K562 (cell line): ENCODE measurements around the gene WDR13. TPM values are rescaled to one million over a fixed set of nuclear protein-coding genes. Genes with fewer than 3 reads are reported as not detected.

ENCODE experiments used
- ATAC-seq: fragments of 200-7000 bp; cut with Tn5 transposase; 3 replicates; pipeline ENCODE4 v1.9.1; 2020; ENCODE audit warnings: moderate library complexity
- BruUV-seq: library from RNA; stranded (reverse); fragments of 400-500 nt; replicated peaks from 2 replicates; lab custom pipeline; 2021; lab: Mats Ljungman, UMichigan
- CTCF ChIA-PET: fragments of 300-600 bp; formaldehyde crosslinking; extraction: SDS; loops from one replicate; lab custom pipeline; 2021; ENCODE audit warnings: low intra/inter-chr PET ratio; lab: Yijun Ruan, JAX
- POLR2A ChIA-PET: fragments of 300-600, 350-650 bp; sonication (Branson Sonifier 250); formaldehyde crosslinking; extraction: SDS; loops from one replicate; lab custom pipeline; 2021; ENCODE audit warnings: antibody characterized with exemption, inconsistent platforms; lab: Yijun Ruan, JAX
- DNase-seq, 4 experiments: peaks; one replicate each; pipeline versions ENCODE4 v3.0.0 to v3.0.0-alpha.2; 2011 to 2018; ENCODE audit warnings: low spot score in 3 of 4, mixed read lengths in 3 of 4; ENCODE audit errors: extremely low read depth in 1 of 4
- FAIRE-seq: peaks from 2 replicates; lab custom pipeline; 2011; peaks lifted over from hg19 to GRCh38; lab: Jason Lieb, UNC
- H2AFZ ChIP-seq: 2 replicates; pipeline ENCODE4 v1.6.0; 2011; ENCODE audit warnings: low read depth, low read length, control low read depth, inconsistent platforms
- H3K27ac ChIP-seq: fragments of 200-600 bp; 3 replicates; pipeline ENCODE4 v1.8.0; 2011; ENCODE audit warnings: low read depth, mild to moderate bottlenecking, control low read depth, inconsistent platforms, low read length, moderate library complexity, mixed read lengths; ENCODE audit errors: extremely low read depth
- H3K27me3 ChIP-seq, 2 experiments: fragments of 300-600 bp in 1 of 2; 2 replicates in 1 of 2; 3 replicates in 1 of 2; pipeline versions ENCODE4 v1.6.0 to v1.8.0; 2011; ENCODE audit warnings: inconsistent platforms in 2 of 2, low read length in 2 of 2, mild to moderate bottlenecking in 1 of 2, mixed read lengths in 1 of 2, moderate library complexity in 1 of 2; ENCODE audit not compliant: control insufficient read depth in 2 of 2, insufficient read depth in 2 of 2
- H3K36me3 ChIP-seq: fragments of 300-600 bp; 3 replicates; pipeline ENCODE4 v1.8.0; 2011; ENCODE audit warnings: mild to moderate bottlenecking, low read length, inconsistent platforms; ENCODE audit not compliant: control insufficient read depth, insufficient read depth
- H3K4me1 ChIP-seq, 2 experiments: fragments of 200-600 bp in 1 of 2; replicated peaks in 1 of 2; 2 replicates in 1 of 2; 3 replicates in 1 of 2; pipeline versions ENCODE4 v1.5.1 to v1.8.0; 2011; ENCODE audit warnings: inconsistent platforms in 2 of 2, low read length in 2 of 2, mild to moderate bottlenecking in 1 of 2, mixed read lengths in 1 of 2, moderate library complexity in 1 of 2; ENCODE audit not compliant: control insufficient read depth in 2 of 2, insufficient read depth in 2 of 2
- H3K4me2 ChIP-seq: 2 replicates; pipeline ENCODE4 v1.6.1; 2011; ENCODE audit warnings: low read length, control low read depth, inconsistent platforms, mixed read lengths; ENCODE audit not compliant: insufficient read depth
- H3K4me3 ChIP-seq: fragments of 200-600 bp; sonication (generic), shearing (Covaris generic); 2 replicates; pipeline ENCODE4 v1.5.1; 2016; ENCODE audit warnings: control low read depth, inconsistent platforms
- H3K79me2 ChIP-seq: fragments of 200-600 bp; 3 replicates; pipeline ENCODE4 v1.8.0; 2011; ENCODE audit warnings: low read length, inconsistent platforms; ENCODE audit not compliant: control insufficient read depth, insufficient read depth
- H3K9ac ChIP-seq, 2 experiments: 2 replicates each; pipeline versions ENCODE4 v1.6.0 to v1.6.1; 2011; ENCODE audit warnings: low read depth in 2 of 2, low read length in 2 of 2, control low read depth in 1 of 2, inconsistent platforms in 1 of 2, mild to moderate bottlenecking in 1 of 2, mixed read lengths in 1 of 2; ENCODE audit not compliant: insufficient read depth in 1 of 2
- H3K9me1 ChIP-seq: one replicate; pipeline ENCODE4 v1.6.0; 2011; ENCODE audit warnings: inconsistent platforms, mild to moderate bottlenecking, low read length, moderate library complexity; ENCODE audit not compliant: control insufficient read depth, insufficient read depth
- H3K9me3 ChIP-seq: replicated peaks from 2 replicates; pipeline ENCODE4 v1.5.1; 2011; ENCODE audit warnings: low read depth, low read length, inconsistent platforms; ENCODE audit not compliant: control insufficient read depth, insufficient read depth
- H4K20me1 ChIP-seq: replicated peaks from 2 replicates; pipeline ENCODE4 v1.6.1; 2011; ENCODE audit warnings: low read length, inconsistent platforms, mixed read lengths; ENCODE audit not compliant: control insufficient read depth, insufficient read depth
- BCOR ChIP-seq: fragments of 450-650 bp; IDR thresholded peaks from 2 replicates; pipeline ENCODE4 v1.6.1; 2016
- CHD2 ChIP-seq: IDR thresholded peaks from 2 replicates; pipeline ENCODE4 v1.6.1; 2011; ENCODE audit warnings: low read depth, low read length
- CTBP1 ChIP-seq: fragments of 450-650 bp; IDR thresholded peaks from 2 replicates; pipeline ENCODE4 v1.6.1; 2016; ENCODE audit warnings: borderline replicate concordance
- DLX4 ChIP-seq: fragments of 250-450 bp; sonication (Bioruptor Pico); IDR thresholded peaks from 2 replicates; pipeline ENCODE4 v1.6.1; 2021; ENCODE audit warnings: mild to moderate bottlenecking
- ETV6 ChIP-seq, 3 experiments: fragments of 150-350 bp in 1 of 3; sonication (generic) in 1 of 3; formaldehyde crosslinking in 1 of 3; IDR thresholded peaks; 2 replicates each; pipeline versions ENCODE4 v1.6.1 to v1.8.0; 2014 to 2022; ENCODE audit warnings: borderline replicate concordance in 2 of 3, low read depth in 2 of 3, antibody characterized with exemption in 1 of 3, low read length in 1 of 3, mild to moderate bottlenecking in 1 of 3, missing genetic modification reagents in 1 of 3
- KAT8 ChIP-seq: fragments of 450-650 bp; IDR thresholded peaks from 2 replicates; pipeline ENCODE4 v1.6.1; 2016; ENCODE audit warnings: low read depth, mild to moderate bottlenecking
- MBD1 ChIP-seq: fragments of 250-450 bp; sonication (Bioruptor Pico); IDR thresholded peaks from 2 replicates; pipeline ENCODE4 v1.8.0; 2022; ENCODE audit warnings: inconsistent platforms
- SMAD4 ChIP-seq: fragments of 250-450 bp; sonication (Bioruptor Pico); conservative IDR thresholded peaks from 2 replicates; pipeline ENCODE4 v1.8.0; 2021; ENCODE audit warnings: inconsistent platforms, mild to moderate bottlenecking, moderate library complexity
- SMC3 ChIP-seq: conservative IDR thresholded peaks from 2 replicates; pipeline ENCODE4 v1.6.1; 2011; ENCODE audit warnings: low read depth, low read length, improper control_type of control experiment; ENCODE audit not compliant: insufficient read depth
- ZNF175 ChIP-seq: fragments of 200-800 bp; sonication (Bioruptor generic); IDR thresholded peaks from 2 replicates; pipeline ENCODE4 v1.6.1; 2016; ENCODE audit warnings: low read depth, mild to moderate bottlenecking, missing genetic modification characterization, missing compliant biosample characterization
- WGBS: fragments of 100-300 bp; shearing (Covaris generic); methylation state at CpG from one replicate; pipeline ENCODE4 v1.1.6; 2016; ENCODE audit warnings: low coverage, mixed read lengths; ENCODE audit not compliant: insufficient coverage; ENCODE audit errors: missing lambda C conversion rate; 5-methylcytosine and 5-hydroxymethylcytosine counted together
- in situ Hi-C: fragments of 300-500 bp; cut with MboI; formaldehyde crosslinking; loops from 4 replicates; pipeline ENCODE4 v1.15.0; 2018; ENCODE audit warnings: inconsistent platforms, mixed read lengths
- intact Hi-C: fragments of 100-400 bp; cut with micrococcal nuclease; formaldehyde crosslinking; loops from 2 replicates; pipeline ENCODE4 v1.14.2; 2022
- polyA plus RNA-seq, 8 experiments: library from polyadenylated mRNA; depleted of rRNA in 4 of 8; stranded (reverse) in 5 of 8; unstranded in 3 of 8; fragments of >200 nt; fragmentation: Nextera tagmentation in 2 of 8; fragmentation: Illumina TruSeq in 1 of 8; extraction: Ambion mirVana in 2 of 8; extraction: Trizol in 1 of 8; gene quantifications; 2 replicates each; pipeline versions ENCODE4 v1.2.1 to v1.2.3, GENCODE V29; 2011 to 2014; ENCODE audit warnings: inconsistent platforms in 1 of 8, missing spikeins in 1 of 8
- total RNA-seq, 7 experiments: library from RNA; depleted of rRNA in 6 of 7; stranded (reverse); fragments of >200 nt in 6 of 7; fragmentation: Illumina TruSeq in 2 of 7; extraction: Trizol in 2 of 7; gene quantifications; 2 replicates each; pipeline versions ENCODE4 v1.2.1 to v1.2.3, GENCODE V29; 2011 to 2021; ENCODE audit warnings: low replicate concordance in 1 of 7
- TF ChIP-seq, protein P1 (sequence below), 2 experiments: IDR thresholded peaks in 1 of 2; conservative IDR thresholded peaks in 1 of 2; 2 replicates each; pipeline ENCODE4 v1.6.1; 2016; ENCODE audit warnings: low read depth in 2 of 2, mild to moderate bottlenecking in 1 of 2, missing compliant biosample characterization in 1 of 2, missing genetic modification characterization in 1 of 2, moderate library complexity in 1 of 2

The WDR13 gene
- total and polyA plus RNA-seq, 9 of the 15 experiments (the other 6 are each of a cell fraction or from before 2014, with no cell fraction given) = 7.4 to 70.5 (median 31.4) TPM

DNA sequence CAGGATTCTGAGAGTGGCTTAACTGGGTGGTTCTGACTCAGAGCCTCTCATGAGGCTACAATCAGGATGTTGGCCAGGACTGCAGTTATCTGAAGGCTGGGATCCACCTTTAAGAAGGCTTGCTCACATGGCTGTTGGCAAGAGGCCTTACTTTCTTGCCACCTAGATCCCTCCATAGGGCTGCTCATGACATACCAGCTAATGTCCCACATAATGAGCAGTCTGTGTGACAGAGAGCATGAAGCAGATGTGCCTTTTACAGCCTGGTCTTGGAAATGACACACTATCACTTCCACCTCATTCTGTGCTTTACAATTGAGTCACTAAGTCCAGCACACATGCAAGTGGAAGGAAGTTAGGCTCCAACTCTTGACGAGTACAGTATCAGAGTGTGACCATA lies 27.3 kb upstream of the WDR13 start (continued):
- TF ChIP-seq DLX4 (CRISPR knock-in tag) = no peak

- peak overlapping the region; percentile 90 for H2AFZ ChIP-seq
- in situ Hi-C loops (no loop called here), intact Hi-C loops (loop anchor here (2.0 to 10.0 kb wide), 2 partner anchors 23 to 49 kb away; partner anchors contain the start of genes EBP and WDR13)
- peak overlapping the region; percentile 90 for H3K4me3 ChIP-seq
- H3K9me1 ChIP-seq = peaks cover 10% of the 10 kb centered on the region
- peak overlapping the region; percentile 97 for H3K4me2 ChIP-seq
- H3K4me1 ChIP-seq = peaks cover 13 to 14% of the 10 kb centered on the region in 2 experiments; a peak in 4 of 5 replicates
- peak overlapping the region; percentile 100 for H3K27ac ChIP-seq
- no peaks in the 10 kb centered on the region for H3K27me3 ChIP-seq
- peaks cover 39% of the 10 kb centered on the region for H3K36me3 ChIP-seq
- BruUV-seq = TSS peak; percentile 82
- no peak for FAIRE-seq
- peak; percentile 58 to 87 (median 65) for DNase-seq
- ATAC-seq = peak; percentile 54
- POLR2A ChIA-PET = interaction anchor here (0.6 to 1.7 kb wide), 14 partner anchors 8 to 318 kb away, joined by 3 to 12 read pairs (median 4); partner anchors contain the start of gene TBC1D25
- WGBS = 0% methylated on average over 17 of the region's 19 CpGs
- peak overlapping the region; percentile 47 to 100; a peak in 3 of 4 replicates for H3K9ac ChIP-seq
- H3K9me3 ChIP-seq = no peaks in the 10 kb centered on the region
- peaks cover 9% of the 10 kb centered on the region; the same call in 1 of the 2 replicates for H4K20me1 ChIP-seq
- CTCF ChIA-PET = no interaction called here
- H3K79me2 ChIP-seq = peaks cover 34% of the 10 kb centered on the region
- peak; percentile 79 for TF ChIP-seq CTBP1
- TF ChIP-seq SMC3 = no peak
- peak; percentile 13; the same call in 1 of the 2 replicates for TF ChIP-seq BCOR
- TF ChIP-seq MBD1 (CRISPR knock-in tag) = no peak
- TF ChIP-seq ETV6 (IDR thresholded peaks at IDR 0.05; ENCODE audit: borderline replicate concordance in 1 of 2, low read depth in 2 of 2, low read length in 1 of 2) = no peak
- no peak for TF ChIP-seq ETV6 (CRISPR knock-in tag; IDR thresholded peaks at IDR 0.05; ENCODE audit: borderline replicate concordance)
- no peak; the same call in 1 of the 2 replicates for TF ChIP-seq ZNF175 (CRISPR knock-in tag)
- no peak for TF ChIP-seq KAT8
- TF ChIP-seq, protein P1, sequence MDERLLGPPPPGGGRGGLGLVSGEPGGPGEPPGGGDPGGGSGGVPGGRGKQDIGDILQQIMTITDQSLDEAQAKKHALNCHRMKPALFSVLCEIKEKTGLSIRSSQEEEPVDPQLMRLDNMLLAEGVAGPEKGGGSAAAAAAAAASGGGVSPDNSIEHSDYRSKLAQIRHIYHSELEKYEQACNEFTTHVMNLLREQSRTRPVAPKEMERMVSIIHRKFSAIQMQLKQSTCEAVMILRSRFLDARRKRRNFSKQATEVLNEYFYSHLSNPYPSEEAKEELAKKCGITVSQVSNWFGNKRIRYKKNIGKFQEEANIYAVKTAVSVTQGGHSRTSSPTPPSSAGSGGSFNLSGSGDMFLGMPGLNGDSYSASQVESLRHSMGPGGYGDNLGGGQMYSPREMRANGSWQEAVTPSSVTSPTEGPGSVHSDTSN (CRISPR knock-in tag; IDR thresholded peaks at IDR 0.05; ENCODE audit: low read depth) = no peak
- TF ChIP-seq, protein P1 (tag; conservative IDR thresholded peaks at IDR 0.05; ENCODE audit: low read depth) = 0 out of 2 replicates have a peak, but pooled peaks have one; percentile 22
- no peak for TF ChIP-seq CHD2
- TF ChIP-seq SMAD4 (CRISPR knock-in tag) = no peak
Observed at GRCh38 chrX:48573690-48574269, 23.5 kb upstream of the WDR13 start.
